ENCODE results near the gene LARGE1.

DNA sequence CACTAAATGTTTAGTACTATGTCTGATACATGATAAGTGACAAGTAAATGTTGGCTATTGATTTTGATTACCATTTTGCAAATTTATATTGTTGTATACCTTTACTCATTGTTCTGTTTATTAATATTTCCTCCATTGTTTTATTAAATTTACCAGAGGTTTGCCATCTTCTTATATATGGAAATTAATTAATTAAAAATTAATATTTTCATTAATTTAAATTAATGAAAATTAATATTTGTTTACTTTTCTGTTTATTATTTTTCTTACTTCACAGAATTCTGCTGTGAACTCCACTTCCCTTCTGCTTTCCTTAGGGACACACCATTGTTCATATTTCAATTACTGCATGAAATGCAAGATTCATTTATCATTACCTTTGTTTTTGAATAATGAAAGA lies 331.0 kb downstream of the LARGE1 start:
- TF ChIP-seq, protein P1, sequence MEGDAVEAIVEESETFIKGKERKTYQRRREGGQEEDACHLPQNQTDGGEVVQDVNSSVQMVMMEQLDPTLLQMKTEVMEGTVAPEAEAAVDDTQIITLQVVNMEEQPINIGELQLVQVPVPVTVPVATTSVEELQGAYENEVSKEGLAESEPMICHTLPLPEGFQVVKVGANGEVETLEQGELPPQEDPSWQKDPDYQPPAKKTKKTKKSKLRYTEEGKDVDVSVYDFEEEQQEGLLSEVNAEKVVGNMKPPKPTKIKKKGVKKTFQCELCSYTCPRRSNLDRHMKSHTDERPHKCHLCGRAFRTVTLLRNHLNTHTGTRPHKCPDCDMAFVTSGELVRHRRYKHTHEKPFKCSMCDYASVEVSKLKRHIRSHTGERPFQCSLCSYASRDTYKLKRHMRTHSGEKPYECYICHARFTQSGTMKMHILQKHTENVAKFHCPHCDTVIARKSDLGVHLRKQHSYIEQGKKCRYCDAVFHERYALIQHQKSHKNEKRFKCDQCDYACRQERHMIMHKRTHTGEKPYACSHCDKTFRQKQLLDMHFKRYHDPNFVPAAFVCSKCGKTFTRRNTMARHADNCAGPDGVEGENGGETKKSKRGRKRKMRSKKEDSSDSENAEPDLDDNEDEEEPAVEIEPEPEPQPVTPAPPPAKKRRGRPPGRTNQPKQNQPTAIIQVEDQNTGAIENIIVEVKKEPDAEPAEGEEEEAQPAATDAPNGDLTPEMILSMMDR (IDR thresholded peaks at IDR 0.05; ENCODE audit: poor library complexity): no peak
- TF ChIP-seq EZH2 (IDR thresholded peaks at IDR 0.05; ENCODE audit: borderline replicate concordance) (no peak), EZH2phosphoT487 (IDR thresholded peaks at IDR 0.05; ENCODE audit: low read depth, severe bottlenecking, unreplicated experiment) (no peak)

All from hepatocyte (in vitro differentiated cells).